IMR-90 (cell line): ENCODE data around the gene STIM1. TPM values are rescaled to one million over a fixed set of nuclear protein-coding genes. Genes with fewer than 3 reads are reported as not detected.

Source experiments
- ATAC-seq: fragments of 200-7000 bp; cut with Tn5 transposase; 2 replicates; pipeline ENCODE4 v1.9.1; 2020; ENCODE audit warnings: low read depth, mild to moderate bottlenecking, moderate library complexity
- BruUV-seq: library from RNA; stranded (reverse); fragments of 400-500 nt; replicated peaks from 2 replicates; lab custom pipeline; 2021; lab: Mats Ljungman, UMichigan
- CTCF ChIA-PET: fragments of 300-600 bp; formaldehyde crosslinking; extraction: SDS; loops from one replicate; lab custom pipeline; 2021; ENCODE audit warnings: antibody characterized with exemption; lab: Yijun Ruan, JAX
- POLR2A ChIA-PET: fragments of 300-600 bp; sonication (Branson Sonifier 250); formaldehyde crosslinking; loops from one replicate; lab custom pipeline; 2022; ENCODE audit warnings: antibody characterized with exemption; ENCODE audit not compliant: unreplicated experiment; lab: Charles Lee
- DNase-seq: peaks from one replicate; pipeline ENCODE4 v3.0.0; 2013
- H2AFZ ChIP-seq: replicated peaks from 2 replicates; pipeline ENCODE3; 2013; ENCODE audit warnings: low read length, mild to moderate bottlenecking; ENCODE audit not compliant: poor library complexity
- H2AK5ac ChIP-seq: 2 replicates; pipeline ENCODE4 v1.6.1; 2013; ENCODE audit warnings: low read depth, low read length, inconsistent platforms
- H2AK9ac ChIP-seq: replicated peaks from 2 replicates; pipeline ENCODE3; 2013; ENCODE audit warnings: mild to moderate bottlenecking, low read depth, low read length, moderate library complexity; ENCODE audit not compliant: poor library complexity
- H2BK120ac ChIP-seq: 2 replicates; pipeline ENCODE4 v1.6.1; 2013; ENCODE audit warnings: low read depth, low read length, inconsistent platforms
- H2BK15ac ChIP-seq: 3 replicates; pipeline ENCODE4 v1.6.1; 2013; ENCODE audit warnings: low read depth, low read length, inconsistent platforms
- H2BK20ac ChIP-seq: 2 replicates; pipeline ENCODE4 v1.6.1; 2013; ENCODE audit warnings: low read depth, mild to moderate bottlenecking, inconsistent platforms, low read length, moderate library complexity
- H2BK5ac ChIP-seq: 2 replicates; pipeline ENCODE4 v1.6.1; 2013; ENCODE audit warnings: mild to moderate bottlenecking, low read depth, low read length, inconsistent platforms; ENCODE audit not compliant: poor library complexity, severe bottlenecking
- H3K14ac ChIP-seq: replicated peaks from 2 replicates; pipeline ENCODE4 v1.6.1; 2013; ENCODE audit warnings: low read depth, low read length, inconsistent platforms
- H3K18ac ChIP-seq: 2 replicates; pipeline ENCODE4 v1.6.1; 2013; ENCODE audit warnings: low read depth, low read length, control low read depth
- H3K23ac ChIP-seq: 2 replicates; pipeline ENCODE4 v1.6.1; 2013; ENCODE audit warnings: low read depth, low read length, inconsistent platforms
- H3K27ac ChIP-seq: 2 replicates; pipeline ENCODE4 v1.5.1; 2013; ENCODE audit warnings: mild to moderate bottlenecking, control low read depth, low read length; ENCODE audit not compliant: insufficient read depth
- H3K27me3 ChIP-seq: 2 replicates; pipeline ENCODE4 v1.6.1; 2013; ENCODE audit warnings: low read length; ENCODE audit not compliant: control insufficient read depth, insufficient read depth
- H3K36me3 ChIP-seq: 2 replicates; pipeline ENCODE4 v1.6.1; 2013; ENCODE audit warnings: low read length, mixed read lengths; ENCODE audit not compliant: control insufficient read depth, insufficient read depth
- H3K4ac ChIP-seq: 2 replicates; pipeline ENCODE4 v1.6.1; 2013; ENCODE audit warnings: low read depth, low read length, inconsistent platforms
- H3K4me1 ChIP-seq: 2 replicates; pipeline ENCODE4 v1.6.1; 2013; ENCODE audit warnings: low read length, mixed read lengths; ENCODE audit not compliant: control insufficient read depth, insufficient read depth
- H3K4me2 ChIP-seq: 2 replicates; pipeline ENCODE4 v1.6.1; 2013; ENCODE audit warnings: low read depth, mild to moderate bottlenecking, control low read depth, low read length, moderate library complexity
- H3K4me3 ChIP-seq: 2 replicates; pipeline ENCODE4 v1.5.1; 2013; ENCODE audit warnings: low read depth, mild to moderate bottlenecking, control low read depth, low read length, moderate library complexity; ENCODE audit not compliant: insufficient read depth
- H3K56ac ChIP-seq: 2 replicates; pipeline ENCODE4 v1.6.1; 2013; ENCODE audit warnings: low read length, inconsistent platforms; ENCODE audit not compliant: insufficient read depth; ENCODE audit errors: extremely low read depth
- H3K79me1 ChIP-seq, 2 experiments: 2 replicates each; pipeline ENCODE4 v1.6.1; 2013; ENCODE audit warnings: low read length in 2 of 2, inconsistent platforms in 1 of 2, low read depth in 1 of 2
- H3K9ac ChIP-seq: 2 replicates; pipeline ENCODE4 v1.6.1; 2013; ENCODE audit warnings: low read depth, low read length, control low read depth
- H3K9me1 ChIP-seq: 2 replicates; pipeline ENCODE4 v1.6.1; 2013; ENCODE audit warnings: low read length, inconsistent platforms; ENCODE audit not compliant: insufficient read depth
- H3K9me3 ChIP-seq: 2 replicates; pipeline ENCODE4 v1.6.1; 2013; ENCODE audit warnings: low read length; ENCODE audit not compliant: control insufficient read depth, insufficient read depth
- H4K20me1 ChIP-seq: 2 replicates; pipeline ENCODE4 v1.6.1; 2013; ENCODE audit warnings: low read length, inconsistent platforms; ENCODE audit not compliant: insufficient read depth
- H4K5ac ChIP-seq: 2 replicates; pipeline ENCODE4 v1.6.1; 2013; ENCODE audit warnings: mild to moderate bottlenecking, low read depth, low read length, control low read depth
- H4K8ac ChIP-seq, 2 experiments: 2 replicates each; pipeline ENCODE4 v1.6.1; 2013; ENCODE audit warnings: low read depth in 2 of 2, low read length in 2 of 2, control low read depth in 1 of 2, inconsistent platforms in 1 of 2
- H4K91ac ChIP-seq: 2 replicates; pipeline ENCODE4 v1.6.1; 2013; ENCODE audit warnings: low read depth, low read length, inconsistent platforms; ENCODE audit not compliant: insufficient read depth
- BHLHE40 ChIP-seq: fragments of 150-350 bp; IDR thresholded peaks from 2 replicates; pipeline ENCODE4 v1.6.1; 2016; ENCODE audit warnings: mild to moderate bottlenecking, low read depth, low read length
- CEBPB ChIP-seq: IDR thresholded peaks from 2 replicates; pipeline ENCODE4 v1.6.1; 2012; ENCODE audit warnings: low read depth, low read length, improper control_type of control experiment
- CHD1 ChIP-seq: IDR thresholded peaks from 2 replicates; pipeline ENCODE4 v1.6.1; 2012; ENCODE audit warnings: low read depth, low read length, improper control_type of control experiment
- FOS ChIP-seq: fragments of 150-350 bp; IDR thresholded peaks from 2 replicates; pipeline ENCODE4 v1.6.1; 2016; ENCODE audit warnings: low read depth, low read length
- MAFK ChIP-seq: IDR thresholded peaks from 2 replicates; pipeline ENCODE4 v1.6.1; 2012; ENCODE audit warnings: low read depth, low read length, improper control_type of control experiment
- MAZ ChIP-seq: IDR thresholded peaks from 2 replicates; pipeline ENCODE4 v1.6.1; 2012; ENCODE audit warnings: low read depth, mild to moderate bottlenecking, low read length, improper control_type of control experiment, moderate library complexity, borderline replicate concordance
- MXI1 ChIP-seq: IDR thresholded peaks from 2 replicates; pipeline ENCODE4 v1.6.1; 2012; ENCODE audit warnings: low read depth, mild to moderate bottlenecking, low read length, moderate library complexity, borderline replicate concordance
- NFE2L2 ChIP-seq: fragments of 150-350 bp; IDR thresholded peaks from 2 replicates; pipeline ENCODE4 v1.6.1; 2016; ENCODE audit warnings: low read depth, mild to moderate bottlenecking, low read length
- POLR2A ChIP-seq: IDR thresholded peaks from 2 replicates; pipeline ENCODE4 v1.6.1; 2012; ENCODE audit warnings: mild to moderate bottlenecking, low read depth, low read length
- RAD21 ChIP-seq: IDR thresholded peaks from 2 replicates; pipeline ENCODE4 v1.6.1; 2012; ENCODE audit warnings: low read length, improper control_type of control experiment
- RCOR1 ChIP-seq: IDR thresholded peaks from 2 replicates; pipeline ENCODE4 v1.6.1; 2012; ENCODE audit warnings: mild to moderate bottlenecking, low read length, improper control_type of control experiment; ENCODE audit not compliant: insufficient replicate concordance
- RFX5 ChIP-seq: IDR thresholded peaks from 2 replicates; pipeline ENCODE4 v1.8.0; 2012; ENCODE audit warnings: low read depth, mild to moderate bottlenecking, low read length, moderate library complexity
- SMC3 ChIP-seq: fragments of 150-350 bp; IDR thresholded peaks from 2 replicates; pipeline ENCODE4 v1.6.1; 2016; ENCODE audit warnings: low read depth, mild to moderate bottlenecking, antibody characterized with exemption, low read length, moderate library complexity
- WGBS, 2 experiments: methylation state at CpG; one replicate each; pipeline versions ENCODE4 v1.1.5 to v1.1.7; 2013; ENCODE audit warnings: missing lambda C conversion rate in 2 of 2; ENCODE audit not compliant: insufficient read length in 1 of 2; ENCODE audit errors: extremely low coverage in 2 of 2; 5-methylcytosine and 5-hydroxymethylcytosine counted together
- dilution Hi-C: fragments of 300-500 bp; cut with HindIII; formaldehyde crosslinking; loops from one replicate; pipeline ENCODE4 v1.14.3; 2018; ENCODE audit warnings: low sequenced_read_pairs; ENCODE audit not compliant: unreplicated experiment
- in situ Hi-C: fragments of 300-500 bp; cut with MboI; formaldehyde crosslinking; loops from 3 replicates; pipeline ENCODE4 v1.14.3; 2019; ENCODE audit warnings: low sequenced_read_pairs, inconsistent platforms, mixed read lengths
- intact Hi-C: fragments of 100-400 bp; cut with micrococcal nuclease; formaldehyde crosslinking; loops from 2 replicates; pipeline ENCODE4 v1.10.0; 2022
- polyA plus RNA-seq, 3 experiments: library from polyadenylated mRNA; depleted of rRNA; stranded (reverse); fragments of >200 nt; gene quantifications; 2 replicates each; pipeline ENCODE4 v1.2.3, GENCODE V29; 2012; ENCODE audit warnings: low replicate concordance in 1 of 3
- total RNA-seq: library from RNA; depleted of rRNA; stranded (reverse); fragments of >200 nt; gene quantifications from 2 replicates; pipeline ENCODE4 v1.2.3, GENCODE V29; 2012
- TF ChIP-seq, protein P1 (sequence below): fragments of 150-350 bp; IDR thresholded peaks from 2 replicates; pipeline ENCODE4 v1.6.1; 2017; ENCODE audit warnings: mild to moderate bottlenecking, antibody characterized with exemption, low read length, low read depth
- TF ChIP-seq, protein P2 (sequence below): conservative IDR thresholded peaks from 2 replicates; pipeline ENCODE4 v1.5.1; 2012; ENCODE audit warnings: mild to moderate bottlenecking, low read depth, low read length, improper control_type of control experiment
- TF ChIP-seq, protein P3 (sequence below): fragments of 150-350 bp; IDR thresholded peaks from 2 replicates; pipeline ENCODE4 v1.6.1; 2016; ENCODE audit warnings: low read depth, mild to moderate bottlenecking, low read length, moderate library complexity, borderline replicate concordance

Gene STIM1
- total and polyA plus RNA-seq, 2 of the 4 experiments (the other 2 are of a cell fraction) = 17.9 to 23.0 TPM

DNA sequence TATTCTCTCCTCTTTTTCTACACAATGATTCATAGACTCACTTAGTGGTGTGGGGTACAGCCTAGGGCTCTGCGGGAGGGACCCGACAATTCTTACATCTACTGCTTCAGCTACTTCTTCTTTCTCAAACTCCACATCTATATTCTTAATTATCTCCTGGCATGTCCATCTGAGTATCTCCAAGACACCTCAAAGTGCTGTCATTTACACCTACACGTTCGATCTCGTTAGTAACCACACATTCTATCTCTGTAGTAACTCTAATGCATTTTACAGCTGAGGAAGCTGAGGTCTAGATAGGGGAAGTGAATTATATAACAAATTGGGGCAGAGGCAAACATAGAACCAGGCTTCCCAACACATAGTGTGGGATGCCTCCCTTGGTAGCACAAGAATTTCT, 211.4 kb downstream of the STIM1 start:
- no peak overlapping the region for H2BK20ac ChIP-seq
- H3K36me3 ChIP-seq = no peaks in the 10 kb centered on the region
- WGBS, 2 experiments = no CpG with 5 or more reads among the region's 5 CpGs
- no peak overlapping the region for H4K91ac ChIP-seq
- no peak overlapping the region for H4K5ac ChIP-seq
- H3K4me3 ChIP-seq = no peak overlapping the region
- dilution Hi-C loops (no loop called here), in situ Hi-C loops (no loop called here), intact Hi-C loops (no loop called here)
- CTCF ChIA-PET = interaction anchor here (1.2 to 8.0 kb wide), 2 partner anchors 161 to 215 kb away, joined by 3 to 186 read pairs; partner anchors contain the start of gene STIM1
- H3K27me3 ChIP-seq = no peaks in the 10 kb centered on the region
- no peak for TF ChIP-seq RFX5
- TF ChIP-seq MXI1 = no peak
- no peak for TF ChIP-seq FOS
- TF ChIP-seq SMC3 = no peak
- TF ChIP-seq, protein P1, sequence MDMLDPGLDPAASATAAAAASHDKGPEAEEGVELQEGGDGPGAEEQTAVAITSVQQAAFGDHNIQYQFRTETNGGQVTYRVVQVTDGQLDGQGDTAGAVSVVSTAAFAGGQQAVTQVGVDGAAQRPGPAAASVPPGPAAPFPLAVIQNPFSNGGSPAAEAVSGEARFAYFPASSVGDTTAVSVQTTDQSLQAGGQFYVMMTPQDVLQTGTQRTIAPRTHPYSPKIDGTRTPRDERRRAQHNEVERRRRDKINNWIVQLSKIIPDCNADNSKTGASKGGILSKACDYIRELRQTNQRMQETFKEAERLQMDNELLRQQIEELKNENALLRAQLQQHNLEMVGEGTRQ = no peak
- TF ChIP-seq NFE2L2 = no peak
- TF ChIP-seq CHD1 = no peak
- TF ChIP-seq, protein P2, sequence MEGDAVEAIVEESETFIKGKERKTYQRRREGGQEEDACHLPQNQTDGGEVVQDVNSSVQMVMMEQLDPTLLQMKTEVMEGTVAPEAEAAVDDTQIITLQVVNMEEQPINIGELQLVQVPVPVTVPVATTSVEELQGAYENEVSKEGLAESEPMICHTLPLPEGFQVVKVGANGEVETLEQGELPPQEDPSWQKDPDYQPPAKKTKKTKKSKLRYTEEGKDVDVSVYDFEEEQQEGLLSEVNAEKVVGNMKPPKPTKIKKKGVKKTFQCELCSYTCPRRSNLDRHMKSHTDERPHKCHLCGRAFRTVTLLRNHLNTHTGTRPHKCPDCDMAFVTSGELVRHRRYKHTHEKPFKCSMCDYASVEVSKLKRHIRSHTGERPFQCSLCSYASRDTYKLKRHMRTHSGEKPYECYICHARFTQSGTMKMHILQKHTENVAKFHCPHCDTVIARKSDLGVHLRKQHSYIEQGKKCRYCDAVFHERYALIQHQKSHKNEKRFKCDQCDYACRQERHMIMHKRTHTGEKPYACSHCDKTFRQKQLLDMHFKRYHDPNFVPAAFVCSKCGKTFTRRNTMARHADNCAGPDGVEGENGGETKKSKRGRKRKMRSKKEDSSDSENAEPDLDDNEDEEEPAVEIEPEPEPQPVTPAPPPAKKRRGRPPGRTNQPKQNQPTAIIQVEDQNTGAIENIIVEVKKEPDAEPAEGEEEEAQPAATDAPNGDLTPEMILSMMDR = no peak
- no peak for TF ChIP-seq RAD21
- no peak for TF ChIP-seq RCOR1
- TF ChIP-seq MAFK = no peak
- TF ChIP-seq POLR2A = no peak
- TF ChIP-seq CEBPB = no peak
- no peak for TF ChIP-seq BHLHE40
- no peak for TF ChIP-seq MAZ
- TF ChIP-seq, protein P3, sequence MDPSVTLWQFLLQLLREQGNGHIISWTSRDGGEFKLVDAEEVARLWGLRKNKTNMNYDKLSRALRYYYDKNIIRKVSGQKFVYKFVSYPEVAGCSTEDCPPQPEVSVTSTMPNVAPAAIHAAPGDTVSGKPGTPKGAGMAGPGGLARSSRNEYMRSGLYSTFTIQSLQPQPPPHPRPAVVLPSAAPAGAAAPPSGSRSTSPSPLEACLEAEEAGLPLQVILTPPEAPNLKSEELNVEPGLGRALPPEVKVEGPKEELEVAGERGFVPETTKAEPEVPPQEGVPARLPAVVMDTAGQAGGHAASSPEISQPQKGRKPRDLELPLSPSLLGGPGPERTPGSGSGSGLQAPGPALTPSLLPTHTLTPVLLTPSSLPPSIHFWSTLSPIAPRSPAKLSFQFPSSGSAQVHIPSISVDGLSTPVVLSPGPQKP = no peak
- no peak overlapping the region for H4K8ac ChIP-seq
- H3K79me1 ChIP-seq = no peaks in the 10 kb centered on the region
- no peak overlapping the region for H2AK5ac ChIP-seq
- DNase-seq = no peak
- no peak overlapping the region for H3K56ac ChIP-seq
- H3K4me2 ChIP-seq = no peak overlapping the region
- ATAC-seq = no peak
- no peak overlapping the region for H3K18ac ChIP-seq
- H3K4me1 ChIP-seq = peaks cover 3% of the 10 kb centered on the region; the same call in 1 of the 2 replicates
- H3K9ac ChIP-seq = no peak overlapping the region
- no peaks in the 10 kb centered on the region; the same call in 1 of the 2 replicates for H3K9me1 ChIP-seq
- H3K23ac ChIP-seq = no peak overlapping the region
- no TSS peak for BruUV-seq
- H3K27ac ChIP-seq = no peak overlapping the region
- H2AFZ ChIP-seq = no peak overlapping the region
- POLR2A ChIA-PET = no interaction called here
- no peak overlapping the region for H2BK5ac ChIP-seq
- no peak overlapping the region for H3K14ac ChIP-seq
- no peak overlapping the region for H2BK120ac ChIP-seq
- H2AK9ac ChIP-seq = no peak overlapping the region
- no peak overlapping the region for H2BK15ac ChIP-seq
- no peaks in the 10 kb centered on the region for H3K9me3 ChIP-seq
- no peaks in the 10 kb centered on the region for H4K20me1 ChIP-seq
- no peak overlapping the region for H3K4ac ChIP-seq
